Left ventricle myocardium inferior (tissue), 1 donor: Measurements from ENCODE around the gene NOL6. TPM values are rescaled to one million over a fixed set of nuclear protein-coding genes. Genes with fewer than 3 reads are reported as not detected.

Experiments used
- DNase-seq: peaks from one replicate; pipeline ENCODE4 v3.0.0-alpha.2; 2020
- H3K27ac ChIP-seq: fragments of 200-600 bp; replicated peaks from 2 replicates; pipeline ENCODE4 v1.8.0; 2021
- H3K27me3 ChIP-seq: fragments of 200-600 bp; 2 replicates; pipeline ENCODE4 v1.8.0; 2021; ENCODE audit warnings: low read depth
- H3K36me3 ChIP-seq: fragments of 200-600 bp; 2 replicates; pipeline ENCODE4 v1.8.0; 2021
- H3K4me1 ChIP-seq: fragments of 200-600 bp; 2 replicates; pipeline ENCODE4 v1.8.0; 2021
- H3K4me3 ChIP-seq: fragments of 200-600 bp; 2 replicates; pipeline ENCODE4 v1.8.0; 2021; ENCODE audit warnings: mild to moderate bottlenecking, moderate library complexity
- H3K9me3 ChIP-seq: fragments of 200-600 bp; replicated peaks from 2 replicates; pipeline ENCODE4 v1.8.0; 2021
- intact Hi-C: fragments of 100-400 bp; cut with micrococcal nuclease; formaldehyde crosslinking; loops from one replicate; pipeline ENCODE4 v1.11.0; 2022
- total RNA-seq: library from RNA; stranded (reverse); fragmentation: NEBNext Ultra II Directional; extraction: Animal tissue kit (Norgen Biotek cat#: 25700); gene quantifications from one replicate; pipeline ENCODE4 v1.2.1, GENCODE V29; 2021
- TF ChIP-seq, protein P1 (sequence below): fragments of 200-600 bp; IDR thresholded peaks from 2 replicates; pipeline ENCODE4 v1.8.0; 2021; ENCODE audit warnings: antibody characterized with exemption, mild to moderate bottlenecking, borderline replicate concordance
- donor health status: DM: no; HTN: yes; CAD: no; lungs with severe emphysema.

Gene NOL6
- total RNA-seq, 1 donor from 2014 or later, result 13.4 TPM

GRCh38 chr9:33472171-33472880, 1.4 kb downstream of the NOL6 start:
- intact Hi-C loops, result no loop called here
- Histone ChIP-seq H3K36me3 (peaks cover 49% of the 10 kb centered on the region), H3K4me1 (peaks cover 34% of the 10 kb centered on the region), H3K27ac (no peak overlapping the region), H3K4me3 (peak overlapping the region; percentile 84), H3K27me3 (no peaks in the 10 kb centered on the region), H3K9me3 (no peaks in the 10 kb centered on the region)
- no peak for DNase-seq
- TF ChIP-seq, protein P1, sequence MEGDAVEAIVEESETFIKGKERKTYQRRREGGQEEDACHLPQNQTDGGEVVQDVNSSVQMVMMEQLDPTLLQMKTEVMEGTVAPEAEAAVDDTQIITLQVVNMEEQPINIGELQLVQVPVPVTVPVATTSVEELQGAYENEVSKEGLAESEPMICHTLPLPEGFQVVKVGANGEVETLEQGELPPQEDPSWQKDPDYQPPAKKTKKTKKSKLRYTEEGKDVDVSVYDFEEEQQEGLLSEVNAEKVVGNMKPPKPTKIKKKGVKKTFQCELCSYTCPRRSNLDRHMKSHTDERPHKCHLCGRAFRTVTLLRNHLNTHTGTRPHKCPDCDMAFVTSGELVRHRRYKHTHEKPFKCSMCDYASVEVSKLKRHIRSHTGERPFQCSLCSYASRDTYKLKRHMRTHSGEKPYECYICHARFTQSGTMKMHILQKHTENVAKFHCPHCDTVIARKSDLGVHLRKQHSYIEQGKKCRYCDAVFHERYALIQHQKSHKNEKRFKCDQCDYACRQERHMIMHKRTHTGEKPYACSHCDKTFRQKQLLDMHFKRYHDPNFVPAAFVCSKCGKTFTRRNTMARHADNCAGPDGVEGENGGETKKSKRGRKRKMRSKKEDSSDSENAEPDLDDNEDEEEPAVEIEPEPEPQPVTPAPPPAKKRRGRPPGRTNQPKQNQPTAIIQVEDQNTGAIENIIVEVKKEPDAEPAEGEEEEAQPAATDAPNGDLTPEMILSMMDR, result no peak

GRCh38 chr9:33471361-33471760, 2.4 kb downstream of the NOL6 start:
- no peak overlapping the region for H3K4me3 ChIP-seq
- intact Hi-C loops, result no loop called here
- H3K27me3 ChIP-seq, result no peaks in the 10 kb centered on the region
- H3K36me3 ChIP-seq, result peaks cover 59% of the 10 kb centered on the region
- H3K9me3 ChIP-seq, result no peaks in the 10 kb centered on the region
- peaks cover 34% of the 10 kb centered on the region for H3K4me1 ChIP-seq
- TF ChIP-seq, protein P1, result no peak
- no peak overlapping the region for H3K27ac ChIP-seq
- DNase-seq, result no peak

GRCh38 chr9:33469891-33470290, 3.8 kb downstream of the NOL6 start:
- DNase-seq, result no peak
- no peak overlapping the region for H3K27ac ChIP-seq
- intact Hi-C loops, result no loop called here

GRCh38 chr9:33468797-33469621, 4.7 kb downstream of the NOL6 start:
- Histone ChIP-seq H3K4me1 (peaks cover 26% of the 10 kb centered on the region), H3K4me3 (no peak overlapping the region), H3K27me3 (no peaks in the 10 kb centered on the region), H3K9me3 (no peaks in the 10 kb centered on the region), H3K27ac (no peak overlapping the region), H3K36me3 (peaks cover 83% of the 10 kb centered on the region)
- TF ChIP-seq, protein P1, result no peak
- intact Hi-C loops, result no loop called here
- no peak for DNase-seq

More at GRCh38 chr9:33469891-33470290, 3.8 kb downstream of the NOL6 start:
- H3K36me3 ChIP-seq, result peaks cover 74% of the 10 kb centered on the region
- peaks cover 34% of the 10 kb centered on the region for H3K4me1 ChIP-seq
- TF ChIP-seq, protein P1, result no peak
- H3K27me3 ChIP-seq, result no peaks in the 10 kb centered on the region
- H3K4me3 ChIP-seq, result no peak overlapping the region
- no peaks in the 10 kb centered on the region for H3K9me3 ChIP-seq

DNA sequence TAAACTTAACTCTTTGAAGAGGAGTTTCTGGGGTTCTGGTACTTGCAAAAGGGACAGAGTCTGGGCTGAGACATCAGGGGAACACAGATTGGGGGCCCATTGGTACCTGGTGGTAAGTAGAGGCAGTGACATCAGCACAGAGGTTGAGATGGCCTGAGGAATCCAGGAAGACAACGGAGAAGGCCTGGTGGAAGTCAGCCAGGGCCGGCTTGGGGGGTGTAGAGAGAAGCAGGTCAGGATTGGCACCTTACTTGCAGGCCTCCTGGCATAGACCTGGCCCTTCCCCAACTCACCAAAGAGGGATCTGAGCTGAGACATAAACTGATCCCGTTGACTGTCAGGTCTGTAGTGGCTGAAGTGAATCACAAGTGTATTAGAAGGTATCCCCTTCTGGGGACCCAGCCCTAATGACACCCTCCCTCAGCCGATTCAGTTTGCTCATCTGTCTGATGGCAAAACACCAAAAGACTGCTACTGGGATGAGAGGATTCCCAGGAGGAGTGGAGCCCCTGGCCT, 5.5 kb downstream of the NOL6 start:
- H3K4me3 ChIP-seq, result no peak overlapping the region
- intact Hi-C loops, result no loop called here
- no peak for DNase-seq
- TF ChIP-seq, protein P1, result no peak
- no peaks in the 10 kb centered on the region for H3K27me3 ChIP-seq
- peaks cover 21% of the 10 kb centered on the region for H3K4me1 ChIP-seq
- H3K36me3 ChIP-seq, result peaks cover 90% of the 10 kb centered on the region
- H3K27ac ChIP-seq, result no peak overlapping the region
- no peaks in the 10 kb centered on the region for H3K9me3 ChIP-seq
